IMR-90 (cell line): Measurements from ENCODE around the gene PFDN1. TPM values are rescaled to one million over a fixed set of nuclear protein-coding genes. Genes with fewer than 3 reads are reported as not detected.

Experiments
- ATAC-seq: fragments of 200-7000 bp; cut with Tn5 transposase; 2 replicates; pipeline ENCODE4 v1.9.1; 2020; ENCODE audit warnings: low read depth, mild to moderate bottlenecking, moderate library complexity
- BruUV-seq: library from RNA; stranded (reverse); fragments of 400-500 nt; replicated peaks from 2 replicates; lab custom pipeline; 2021; lab: Mats Ljungman, UMichigan
- CTCF ChIA-PET: fragments of 300-600 bp; formaldehyde crosslinking; extraction: SDS; loops from one replicate; lab custom pipeline; 2021; ENCODE audit warnings: antibody characterized with exemption; lab: Yijun Ruan, JAX
- POLR2A ChIA-PET: fragments of 300-600 bp; sonication (Branson Sonifier 250); formaldehyde crosslinking; loops from one replicate; lab custom pipeline; 2022; ENCODE audit warnings: antibody characterized with exemption; ENCODE audit not compliant: unreplicated experiment; lab: Charles Lee
- DNase-seq: peaks from one replicate; pipeline ENCODE4 v3.0.0; 2013
- H2AFZ ChIP-seq: replicated peaks from 2 replicates; pipeline ENCODE3; 2013; ENCODE audit warnings: low read length, mild to moderate bottlenecking; ENCODE audit not compliant: poor library complexity
- H2AK5ac ChIP-seq: 2 replicates; pipeline ENCODE4 v1.6.1; 2013; ENCODE audit warnings: low read depth, low read length, inconsistent platforms
- H2AK9ac ChIP-seq: replicated peaks from 2 replicates; pipeline ENCODE3; 2013; ENCODE audit warnings: mild to moderate bottlenecking, low read depth, low read length, moderate library complexity; ENCODE audit not compliant: poor library complexity
- H2BK120ac ChIP-seq: 2 replicates; pipeline ENCODE4 v1.6.1; 2013; ENCODE audit warnings: low read depth, low read length, inconsistent platforms
- H2BK15ac ChIP-seq: 3 replicates; pipeline ENCODE4 v1.6.1; 2013; ENCODE audit warnings: low read depth, low read length, inconsistent platforms
- H2BK20ac ChIP-seq: 2 replicates; pipeline ENCODE4 v1.6.1; 2013; ENCODE audit warnings: low read depth, mild to moderate bottlenecking, inconsistent platforms, low read length, moderate library complexity
- H2BK5ac ChIP-seq: 2 replicates; pipeline ENCODE4 v1.6.1; 2013; ENCODE audit warnings: mild to moderate bottlenecking, low read depth, low read length, inconsistent platforms; ENCODE audit not compliant: poor library complexity, severe bottlenecking
- H3K14ac ChIP-seq: replicated peaks from 2 replicates; pipeline ENCODE4 v1.6.1; 2013; ENCODE audit warnings: low read depth, low read length, inconsistent platforms
- H3K18ac ChIP-seq: 2 replicates; pipeline ENCODE4 v1.6.1; 2013; ENCODE audit warnings: low read depth, low read length, control low read depth
- H3K23ac ChIP-seq: 2 replicates; pipeline ENCODE4 v1.6.1; 2013; ENCODE audit warnings: low read depth, low read length, inconsistent platforms
- H3K27ac ChIP-seq: 2 replicates; pipeline ENCODE4 v1.5.1; 2013; ENCODE audit warnings: mild to moderate bottlenecking, control low read depth, low read length; ENCODE audit not compliant: insufficient read depth
- H3K27me3 ChIP-seq: 2 replicates; pipeline ENCODE4 v1.6.1; 2013; ENCODE audit warnings: low read length; ENCODE audit not compliant: control insufficient read depth, insufficient read depth
- H3K36me3 ChIP-seq: 2 replicates; pipeline ENCODE4 v1.6.1; 2013; ENCODE audit warnings: low read length, mixed read lengths; ENCODE audit not compliant: control insufficient read depth, insufficient read depth
- H3K4ac ChIP-seq: 2 replicates; pipeline ENCODE4 v1.6.1; 2013; ENCODE audit warnings: low read depth, low read length, inconsistent platforms
- H3K4me1 ChIP-seq: 2 replicates; pipeline ENCODE4 v1.6.1; 2013; ENCODE audit warnings: low read length, mixed read lengths; ENCODE audit not compliant: control insufficient read depth, insufficient read depth
- H3K4me2 ChIP-seq: 2 replicates; pipeline ENCODE4 v1.6.1; 2013; ENCODE audit warnings: low read depth, mild to moderate bottlenecking, control low read depth, low read length, moderate library complexity
- H3K4me3 ChIP-seq: 2 replicates; pipeline ENCODE4 v1.5.1; 2013; ENCODE audit warnings: low read depth, mild to moderate bottlenecking, control low read depth, low read length, moderate library complexity; ENCODE audit not compliant: insufficient read depth
- H3K56ac ChIP-seq: 2 replicates; pipeline ENCODE4 v1.6.1; 2013; ENCODE audit warnings: low read length, inconsistent platforms; ENCODE audit not compliant: insufficient read depth; ENCODE audit errors: extremely low read depth
- H3K79me1 ChIP-seq, 2 experiments: 2 replicates each; pipeline ENCODE4 v1.6.1; 2013; ENCODE audit warnings: low read length in 2 of 2, inconsistent platforms in 1 of 2, low read depth in 1 of 2
- H3K9ac ChIP-seq: 2 replicates; pipeline ENCODE4 v1.6.1; 2013; ENCODE audit warnings: low read depth, low read length, control low read depth
- H3K9me1 ChIP-seq: 2 replicates; pipeline ENCODE4 v1.6.1; 2013; ENCODE audit warnings: low read length, inconsistent platforms; ENCODE audit not compliant: insufficient read depth
- H3K9me3 ChIP-seq: 2 replicates; pipeline ENCODE4 v1.6.1; 2013; ENCODE audit warnings: low read length; ENCODE audit not compliant: control insufficient read depth, insufficient read depth
- H4K20me1 ChIP-seq: 2 replicates; pipeline ENCODE4 v1.6.1; 2013; ENCODE audit warnings: low read length, inconsistent platforms; ENCODE audit not compliant: insufficient read depth
- H4K5ac ChIP-seq: 2 replicates; pipeline ENCODE4 v1.6.1; 2013; ENCODE audit warnings: mild to moderate bottlenecking, low read depth, low read length, control low read depth
- H4K8ac ChIP-seq, 2 experiments: 2 replicates each; pipeline ENCODE4 v1.6.1; 2013; ENCODE audit warnings: low read depth in 2 of 2, low read length in 2 of 2, control low read depth in 1 of 2, inconsistent platforms in 1 of 2
- H4K91ac ChIP-seq: 2 replicates; pipeline ENCODE4 v1.6.1; 2013; ENCODE audit warnings: low read depth, low read length, inconsistent platforms; ENCODE audit not compliant: insufficient read depth
- BHLHE40 ChIP-seq: fragments of 150-350 bp; IDR thresholded peaks from 2 replicates; pipeline ENCODE4 v1.6.1; 2016; ENCODE audit warnings: mild to moderate bottlenecking, low read depth, low read length
- CEBPB ChIP-seq: IDR thresholded peaks from 2 replicates; pipeline ENCODE4 v1.6.1; 2012; ENCODE audit warnings: low read depth, low read length, improper control_type of control experiment
- CHD1 ChIP-seq: IDR thresholded peaks from 2 replicates; pipeline ENCODE4 v1.6.1; 2012; ENCODE audit warnings: low read depth, low read length, improper control_type of control experiment
- CTCF ChIP-seq: conservative IDR thresholded peaks from 2 replicates; pipeline ENCODE4 v1.5.1; 2012; ENCODE audit warnings: mild to moderate bottlenecking, low read depth, low read length, improper control_type of control experiment
- ELK1 ChIP-seq: fragments of 150-350 bp; IDR thresholded peaks from 2 replicates; pipeline ENCODE4 v1.6.1; 2016; ENCODE audit warnings: low read depth, mild to moderate bottlenecking, low read length, moderate library complexity, borderline replicate concordance
- FOS ChIP-seq: fragments of 150-350 bp; IDR thresholded peaks from 2 replicates; pipeline ENCODE4 v1.6.1; 2016; ENCODE audit warnings: low read depth, low read length
- MAFK ChIP-seq: IDR thresholded peaks from 2 replicates; pipeline ENCODE4 v1.6.1; 2012; ENCODE audit warnings: low read depth, low read length, improper control_type of control experiment
- MAZ ChIP-seq: IDR thresholded peaks from 2 replicates; pipeline ENCODE4 v1.6.1; 2012; ENCODE audit warnings: low read depth, mild to moderate bottlenecking, low read length, improper control_type of control experiment, moderate library complexity, borderline replicate concordance
- MXI1 ChIP-seq: IDR thresholded peaks from 2 replicates; pipeline ENCODE4 v1.6.1; 2012; ENCODE audit warnings: low read depth, mild to moderate bottlenecking, low read length, moderate library complexity, borderline replicate concordance
- NFE2L2 ChIP-seq: fragments of 150-350 bp; IDR thresholded peaks from 2 replicates; pipeline ENCODE4 v1.6.1; 2016; ENCODE audit warnings: low read depth, mild to moderate bottlenecking, low read length
- POLR2A ChIP-seq: IDR thresholded peaks from 2 replicates; pipeline ENCODE4 v1.6.1; 2012; ENCODE audit warnings: mild to moderate bottlenecking, low read depth, low read length
- RAD21 ChIP-seq: IDR thresholded peaks from 2 replicates; pipeline ENCODE4 v1.6.1; 2012; ENCODE audit warnings: low read length, improper control_type of control experiment
- RCOR1 ChIP-seq: IDR thresholded peaks from 2 replicates; pipeline ENCODE4 v1.6.1; 2012; ENCODE audit warnings: mild to moderate bottlenecking, low read length, improper control_type of control experiment; ENCODE audit not compliant: insufficient replicate concordance
- RFX5 ChIP-seq: IDR thresholded peaks from 2 replicates; pipeline ENCODE4 v1.8.0; 2012; ENCODE audit warnings: low read depth, mild to moderate bottlenecking, low read length, moderate library complexity
- USF2 ChIP-seq: fragments of 150-350 bp; IDR thresholded peaks from 2 replicates; pipeline ENCODE4 v1.6.1; 2017; ENCODE audit warnings: mild to moderate bottlenecking, antibody characterized with exemption, low read length, low read depth
- WGBS, 2 experiments: methylation state at CpG; one replicate each; pipeline versions ENCODE4 v1.1.5 to v1.1.7; 2013; ENCODE audit warnings: missing lambda C conversion rate in 2 of 2; ENCODE audit not compliant: insufficient read length in 1 of 2; ENCODE audit errors: extremely low coverage in 2 of 2; 5-methylcytosine and 5-hydroxymethylcytosine counted together
- dilution Hi-C: fragments of 300-500 bp; cut with HindIII; formaldehyde crosslinking; loops from one replicate; pipeline ENCODE4 v1.14.3; 2018; ENCODE audit warnings: low sequenced_read_pairs; ENCODE audit not compliant: unreplicated experiment
- in situ Hi-C: fragments of 300-500 bp; cut with MboI; formaldehyde crosslinking; loops from 3 replicates; pipeline ENCODE4 v1.14.3; 2019; ENCODE audit warnings: low sequenced_read_pairs, inconsistent platforms, mixed read lengths
- intact Hi-C: fragments of 100-400 bp; cut with micrococcal nuclease; formaldehyde crosslinking; loops from 2 replicates; pipeline ENCODE4 v1.10.0; 2022
- polyA plus RNA-seq, 3 experiments: library from polyadenylated mRNA; depleted of rRNA; stranded (reverse); fragments of >200 nt; gene quantifications; 2 replicates each; pipeline ENCODE4 v1.2.3, GENCODE V29; 2012; ENCODE audit warnings: low replicate concordance in 1 of 3
- total RNA-seq: library from RNA; depleted of rRNA; stranded (reverse); fragments of >200 nt; gene quantifications from 2 replicates; pipeline ENCODE4 v1.2.3, GENCODE V29; 2012

Gene PFDN1
- total and polyA plus RNA-seq, 2 of the 4 experiments (the other 2 are of a cell fraction) = 98.8 to 134 TPM

- H2BK20ac ChIP-seq = no peak overlapping the region
- no peaks in the 10 kb centered on the region for H3K27me3 ChIP-seq
- ChIA-PET POLR2A (interaction anchor here (0.6 kb wide), 1 partner anchor 444 kb away, joined by 13 read pairs; no protein-coding TSS in a partner anchor), CTCF (interaction anchor here (0.9 to 1.2 kb wide), 2 partner anchors 110 to 116 kb away, joined by 3 to 4 read pairs; no protein-coding TSS in a partner anchor)
- H3K27ac ChIP-seq = no peak overlapping the region
- no peak overlapping the region for H4K8ac ChIP-seq
- no peaks in the 10 kb centered on the region for H3K36me3 ChIP-seq
- H3K4me1 ChIP-seq = peaks cover 15% of the 10 kb centered on the region
- in situ Hi-C loops (no loop called here), dilution Hi-C loops (no loop called here), intact Hi-C loops (no loop called here)
- H2BK5ac ChIP-seq = no peak overlapping the region
- peaks cover 8% of the 10 kb centered on the region for H3K9me1 ChIP-seq
- H2AK9ac ChIP-seq = no peak overlapping the region
- H3K9me3 ChIP-seq = no peaks in the 10 kb centered on the region
- H4K20me1 ChIP-seq = peaks cover 10% of the 10 kb centered on the region
- no CpG with 5 or more reads among the region's 6 CpGs for WGBS, 2 experiments
- no peak overlapping the region for H3K4me2 ChIP-seq
- H2AK5ac ChIP-seq = no peak overlapping the region
- no peak overlapping the region for H3K18ac ChIP-seq
- no peak overlapping the region for H2BK15ac ChIP-seq
- H3K79me1 ChIP-seq = peaks cover 4 to 13% of the 10 kb centered on the region in 2 experiments; a peak in 2 of 4 replicates
- no peak overlapping the region for H3K23ac ChIP-seq
- no peak overlapping the region for H2AFZ ChIP-seq
- no peak overlapping the region for H2BK120ac ChIP-seq
- DNase-seq (no peak), ATAC-seq (no peak)
- H3K4me3 ChIP-seq = no peak overlapping the region
- H3K4ac ChIP-seq = no peak overlapping the region
- H3K9ac ChIP-seq = no peak overlapping the region
- H3K56ac ChIP-seq = no peak overlapping the region
- no TSS peak for BruUV-seq
- H3K14ac ChIP-seq = no peak overlapping the region
- no peak overlapping the region for H4K91ac ChIP-seq
- H4K5ac ChIP-seq = no peak overlapping the region
- TF ChIP-seq FOS (no peak), POLR2A (no peak), NFE2L2 (no peak), USF2 (no peak), CTCF (no peak), CEBPB (no peak), ELK1 (no peak), MXI1 (no peak), MAZ (no peak), BHLHE40 (no peak), RFX5 (no peak), RCOR1 (no peak), RAD21 (no peak), CHD1 (no peak), MAFK (no peak)
Observed at GRCh38 chr5:140236891-140237598, 65.9 kb downstream of the PFDN1 start.
